GM12873 (cell line): ENCODE measurements around the gene SRSF4.

ENCODE experiments used
- TF ChIP-seq, protein P1 (sequence below): IDR thresholded peaks from 2 replicates; pipeline ENCODE4 v1.5.1; 2012; ENCODE audit warnings: low read depth, mild to moderate bottlenecking, moderate library complexity, low read length, control low read depth; ENCODE audit not compliant: insufficient read depth; ENCODE audit errors: missing control alignments

The SRSF4 gene

DNA sequence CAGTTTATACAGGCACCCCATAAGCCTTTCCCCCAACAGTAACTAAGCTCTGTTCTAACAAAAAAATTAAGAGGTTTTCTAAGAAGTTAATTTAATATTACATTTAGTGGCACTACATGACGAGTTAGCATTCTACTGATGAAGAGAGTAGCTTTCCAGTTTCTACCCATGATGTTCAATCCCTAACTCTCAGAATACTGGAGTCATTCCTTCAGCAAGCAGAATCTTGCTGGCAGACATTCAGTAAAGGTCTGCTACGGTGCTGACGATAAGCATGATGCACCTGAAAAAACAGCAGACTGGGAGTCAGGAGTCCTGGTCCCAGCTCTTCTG is 24.5 kb downstream of the SRSF4 start:
- TF ChIP-seq, protein P1, sequence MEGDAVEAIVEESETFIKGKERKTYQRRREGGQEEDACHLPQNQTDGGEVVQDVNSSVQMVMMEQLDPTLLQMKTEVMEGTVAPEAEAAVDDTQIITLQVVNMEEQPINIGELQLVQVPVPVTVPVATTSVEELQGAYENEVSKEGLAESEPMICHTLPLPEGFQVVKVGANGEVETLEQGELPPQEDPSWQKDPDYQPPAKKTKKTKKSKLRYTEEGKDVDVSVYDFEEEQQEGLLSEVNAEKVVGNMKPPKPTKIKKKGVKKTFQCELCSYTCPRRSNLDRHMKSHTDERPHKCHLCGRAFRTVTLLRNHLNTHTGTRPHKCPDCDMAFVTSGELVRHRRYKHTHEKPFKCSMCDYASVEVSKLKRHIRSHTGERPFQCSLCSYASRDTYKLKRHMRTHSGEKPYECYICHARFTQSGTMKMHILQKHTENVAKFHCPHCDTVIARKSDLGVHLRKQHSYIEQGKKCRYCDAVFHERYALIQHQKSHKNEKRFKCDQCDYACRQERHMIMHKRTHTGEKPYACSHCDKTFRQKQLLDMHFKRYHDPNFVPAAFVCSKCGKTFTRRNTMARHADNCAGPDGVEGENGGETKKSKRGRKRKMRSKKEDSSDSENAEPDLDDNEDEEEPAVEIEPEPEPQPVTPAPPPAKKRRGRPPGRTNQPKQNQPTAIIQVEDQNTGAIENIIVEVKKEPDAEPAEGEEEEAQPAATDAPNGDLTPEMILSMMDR: no peak

- TF ChIP-seq, protein P1: no peak
Measured at GRCh38 chr1:29156543-29157268, 25.0 kb downstream of the SRSF4 start.

GRCh38 chr1:29152046-29152805 is 29.5 kb downstream of the SRSF4 start:
- TF ChIP-seq, protein P1: no peak

DNA sequence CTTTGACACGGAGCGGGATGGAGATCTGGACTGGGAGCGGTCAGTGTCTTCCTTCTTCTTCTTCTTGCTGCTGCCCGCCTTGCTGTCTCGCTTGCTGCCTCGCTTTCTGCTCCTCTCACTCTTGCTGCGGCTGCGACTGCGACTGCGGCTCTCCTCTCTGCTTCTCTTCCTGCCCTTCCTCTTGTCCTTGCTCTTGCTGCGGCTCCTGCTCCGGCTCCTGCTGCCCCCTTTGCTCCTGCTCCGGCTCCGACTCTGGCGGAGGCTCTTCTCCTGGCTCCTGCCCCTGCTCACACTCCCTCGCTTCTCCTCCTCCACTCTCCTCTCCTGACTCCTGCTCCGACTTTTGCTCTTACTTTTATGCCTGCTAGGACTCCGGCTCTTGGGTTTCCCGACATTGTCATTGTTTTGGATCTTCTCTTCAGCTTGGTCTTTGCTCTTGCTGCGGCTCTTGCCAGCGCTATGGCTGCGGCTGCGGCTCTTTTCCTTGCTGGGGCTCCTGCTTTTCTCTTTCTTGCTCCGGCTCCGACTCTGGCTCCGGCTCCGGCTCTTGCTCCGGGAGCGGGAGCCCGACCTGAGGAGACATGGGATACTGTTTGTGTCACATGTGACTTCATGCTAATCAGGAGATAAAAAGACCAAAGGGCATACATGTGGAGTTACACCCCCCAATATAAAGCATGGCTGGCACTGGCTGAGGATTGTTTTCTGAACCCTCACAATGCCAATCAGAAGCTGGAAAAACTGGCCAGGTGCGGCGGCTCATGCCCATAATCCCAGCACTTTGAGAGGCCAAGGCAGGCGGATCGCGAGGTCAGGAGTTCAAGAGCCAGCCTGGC is 32.8 kb downstream of the SRSF4 start:
- TF ChIP-seq, protein P1: no peak

GRCh38 chr1:29145739-29146437 is 35.8 kb downstream of the SRSF4 start:
- TF ChIP-seq, protein P1: no peak

- TF ChIP-seq, protein P1: no peak
Measured at GRCh38 chr1:29144178-29144577, 37.5 kb downstream of the SRSF4 start.
